Prostate gland (tissue), 2 donors: Measurements from ENCODE around the gene UMODL1.

Experiments
- CTCF ChIP-seq, 4 experiments: fragments of 200-600 bp in 2 of 4; fragments of 450-650 bp in 2 of 4; sonication (generic) in 2 of 4; IDR thresholded peaks; 1 replicate in 3 of 4; 2 replicates in 1 of 4; pipeline ENCODE4 v1.5.1; 2016 to 2019; ENCODE audit warnings: antibody characterized with exemption in 4 of 4, mild to moderate bottlenecking in 2 of 4, moderate library complexity in 2 of 4
- POLR2A ChIP-seq: fragments of 450-650 bp; IDR thresholded peaks from one replicate; pipeline ENCODE4 v1.6.1; 2016; ENCODE audit warnings: antibody characterized with exemption, mild to moderate bottlenecking
- POLR2AphosphoS5 ChIP-seq: sonication (generic); formaldehyde crosslinking; IDR thresholded peaks from one replicate; pipeline ENCODE4 v1.6.1; 2017; ENCODE audit warnings: antibody characterized with exemption

GRCh38 chr21:42155045-42155855 lies 84.1 kb downstream of the UMODL1 start:
- TF ChIP-seq POLR2AphosphoS5 (no peak), POLR2A (no peak), CTCF (IDR thresholded peaks at IDR 0.05) (no peak)
